ENCODE measurements around the gene SLC37A4.
A peak's percentile ranks its signal among the peaks of the same experiment; 100 is the strongest.
"Not testable (repeated sequence)": the region's sequence is repeated elsewhere in the genome, so short reads cannot be mapped to it uniquely, and the experiment has no call there.

The SLC37A4 gene

DNA sequence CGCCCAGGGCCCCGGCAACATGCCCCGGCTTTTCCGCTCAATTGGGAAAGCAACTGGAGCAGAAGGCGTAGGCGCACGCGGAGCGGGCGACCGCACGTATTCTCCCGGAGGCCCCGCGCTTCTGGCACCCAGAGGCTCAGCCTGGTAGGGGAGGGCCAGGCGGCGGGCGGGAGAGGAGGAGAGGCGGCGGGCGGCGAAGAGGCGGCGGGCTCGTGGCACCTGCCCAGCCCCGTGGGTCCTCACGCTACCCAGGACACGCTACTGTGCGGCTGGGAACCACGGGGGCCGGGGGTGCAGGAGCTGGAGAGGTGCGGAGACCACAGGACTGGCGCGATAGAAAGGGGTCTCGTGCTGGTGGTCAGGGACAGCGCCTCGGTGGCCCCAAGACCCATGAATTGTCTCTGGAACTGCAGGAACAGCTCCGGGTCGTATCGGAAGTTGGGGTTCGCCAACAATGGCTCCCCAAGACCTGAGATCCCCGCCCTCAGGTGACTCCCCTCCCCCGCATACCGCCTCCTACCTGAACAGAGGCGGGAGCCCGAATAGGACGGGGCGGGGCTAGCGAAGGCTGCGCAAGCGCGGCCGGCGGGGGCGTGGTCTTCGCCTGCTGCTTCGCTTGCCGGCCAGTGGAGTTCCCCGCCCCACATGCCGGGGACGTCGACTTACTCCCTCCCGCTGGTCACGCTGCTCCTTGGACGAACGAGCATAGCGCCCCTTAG, at the start of gene SLC37A4:
SLC37A4 (minus strand) TSS at position 549 of the 719 bp plus-strand sequence.
- Mint-ChIP-seq H3K9me3 (no peaks in the 10 kb centered on the region), H3K27me3 (no peaks in the 10 kb centered on the region), H3K4me1 (peaks cover 24% of the 10 kb centered on the region), H3K27ac (peak within 1 kb of the TSS; percentile 92), H3K36me3 (no peaks in the 10 kb centered on the region), H3K4me3 (peak within 1 kb of the TSS; percentile 86)

DNA sequence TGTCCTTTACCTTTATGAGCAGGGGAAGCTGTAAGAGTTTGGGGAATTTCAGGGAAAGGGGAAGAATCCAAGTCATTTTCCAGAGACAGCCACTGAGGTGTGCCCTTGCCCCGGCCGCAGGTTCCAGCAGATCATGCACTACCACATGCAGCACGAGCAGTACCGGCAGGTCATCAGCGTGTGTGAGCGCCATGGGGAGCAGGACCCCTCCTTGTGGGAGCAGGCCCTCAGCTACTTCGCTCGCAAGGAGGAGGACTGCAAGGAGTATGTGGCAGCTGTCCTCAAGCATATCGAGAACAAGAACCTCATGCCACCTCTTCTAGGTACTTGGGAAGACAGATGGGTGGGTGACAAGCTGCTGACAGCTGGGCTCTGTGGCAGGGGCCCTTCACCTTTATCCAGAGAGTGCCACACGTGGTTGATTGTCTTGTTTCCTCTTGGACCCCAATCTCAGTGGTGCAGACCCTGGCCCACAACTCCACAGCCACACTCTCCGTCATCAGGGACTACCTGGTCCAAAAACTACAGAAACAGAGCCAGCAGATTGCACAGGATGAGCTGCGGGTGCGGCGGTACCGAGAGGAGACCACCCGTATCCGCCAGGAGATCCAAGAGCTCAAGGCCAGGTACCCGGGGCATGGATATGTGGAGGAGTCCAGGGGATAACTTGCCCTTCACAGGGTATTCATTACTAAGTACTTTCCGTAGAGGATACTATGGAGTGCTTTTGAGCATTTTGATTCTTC, 48.2 kb upstream of the SLC37A4 start:
- H3K27me3 Mint-ChIP-seq: no peaks in the 10 kb centered on the region
- no peak overlapping the region for H3K27ac Mint-ChIP-seq
- no peaks in the 10 kb centered on the region for H3K9me3 Mint-ChIP-seq
- no peaks in the 10 kb centered on the region for H3K4me1 Mint-ChIP-seq
- H3K36me3 Mint-ChIP-seq: no peaks in the 10 kb centered on the region
- no peak overlapping the region for H3K4me3 Mint-ChIP-seq

DNA sequence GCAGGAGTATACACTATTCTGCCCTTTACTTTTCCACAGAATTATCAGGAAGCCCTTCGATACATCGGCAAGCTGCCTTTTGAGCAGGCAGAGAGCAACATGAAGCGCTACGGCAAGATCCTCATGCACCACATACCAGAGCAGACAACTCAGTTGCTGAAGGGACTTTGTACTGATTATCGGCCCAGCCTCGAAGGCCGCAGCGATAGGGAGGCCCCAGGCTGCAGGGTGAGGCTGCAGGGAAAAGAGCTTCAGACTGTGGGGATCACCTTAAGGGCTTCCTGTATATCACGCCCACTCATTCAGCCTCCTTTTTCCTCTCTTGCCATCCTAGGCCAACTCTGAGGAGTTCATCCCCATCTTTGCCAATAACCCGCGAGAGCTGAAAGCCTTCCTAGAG, 47.2 kb upstream of the SLC37A4 start:
- H3K9me3 Mint-ChIP-seq: no peaks in the 10 kb centered on the region
- no peak overlapping the region for H3K4me3 Mint-ChIP-seq
- H3K36me3 Mint-ChIP-seq: peaks cover 4% of the 10 kb centered on the region
- no peaks in the 10 kb centered on the region for H3K27me3 Mint-ChIP-seq
- peaks cover 2% of the 10 kb centered on the region for H3K4me1 Mint-ChIP-seq
- no peak overlapping the region for H3K27ac Mint-ChIP-seq

DNA sequence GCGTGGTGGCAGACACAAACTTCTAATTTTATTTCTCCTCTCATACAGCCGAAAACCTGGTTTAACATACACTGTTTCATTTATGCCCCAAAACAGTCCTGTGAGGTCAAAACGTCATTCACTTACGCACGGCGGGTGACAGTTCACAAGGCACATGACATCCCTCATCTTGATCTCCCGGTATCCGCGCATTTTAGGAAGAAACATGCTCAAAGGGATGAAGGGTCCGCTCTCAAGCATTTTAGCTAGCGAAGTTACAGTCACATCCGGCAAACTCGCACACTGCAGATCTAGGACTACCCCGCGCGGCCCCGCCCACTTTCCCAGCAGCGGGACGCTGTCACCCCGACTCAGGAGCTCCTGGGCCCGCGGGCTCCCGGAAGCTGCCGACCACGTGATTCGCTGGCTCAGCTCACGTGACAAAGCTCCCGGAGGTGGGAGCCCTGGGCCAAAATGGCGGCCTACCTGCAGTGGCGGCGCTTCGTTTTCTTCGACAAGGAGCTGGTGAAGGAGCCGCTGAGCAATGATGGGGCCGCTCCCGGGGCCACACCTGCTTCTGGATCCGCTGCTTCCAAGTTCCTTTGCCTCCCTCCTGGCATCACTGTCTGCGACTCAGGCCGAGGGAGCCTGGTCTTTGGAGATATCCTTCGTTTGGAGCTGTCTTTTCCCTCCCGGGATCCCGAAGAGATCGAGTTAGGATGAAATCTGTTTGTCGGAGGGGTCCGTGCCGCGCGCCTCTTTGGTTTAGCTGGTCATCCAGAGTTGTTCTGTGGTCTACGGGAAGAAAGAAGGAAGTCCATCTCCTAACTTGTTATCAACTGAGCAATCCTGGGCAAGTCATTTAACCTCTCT, 36.9 kb upstream of the SLC37A4 start, which contains the start of gene VPS11:
VPS11 (plus strand) TSS at position 448 of the 852 bp plus-strand sequence; CDS start at position 454, 6 bp downstream.
- H3K4me3 Mint-ChIP-seq: peak within 1 kb of the TSS; percentile 97
- H3K9me3 Mint-ChIP-seq: no peaks in the 10 kb centered on the region
- H3K27me3 Mint-ChIP-seq: no peaks in the 10 kb centered on the region
- peak within 1 kb of the TSS; percentile 97 for H3K27ac Mint-ChIP-seq
- H3K4me1 Mint-ChIP-seq: peaks cover 37% of the 10 kb centered on the region
- peaks cover 3% of the 10 kb centered on the region for H3K36me3 Mint-ChIP-seq

- H3K4me1 Mint-ChIP-seq: peaks cover 36% of the 10 kb centered on the region
- H3K27ac Mint-ChIP-seq: peak overlapping the region; percentile 9
- H3K9me3 Mint-ChIP-seq: no peaks in the 10 kb centered on the region
- peaks cover 2% of the 10 kb centered on the region for H3K36me3 Mint-ChIP-seq
- H3K4me3 Mint-ChIP-seq: peak overlapping the region; percentile 71
- no peaks in the 10 kb centered on the region for H3K27me3 Mint-ChIP-seq
Observed at GRCh38 chr11:119065369-119065768, 34.7 kb upstream of the SLC37A4 start.

DNA sequence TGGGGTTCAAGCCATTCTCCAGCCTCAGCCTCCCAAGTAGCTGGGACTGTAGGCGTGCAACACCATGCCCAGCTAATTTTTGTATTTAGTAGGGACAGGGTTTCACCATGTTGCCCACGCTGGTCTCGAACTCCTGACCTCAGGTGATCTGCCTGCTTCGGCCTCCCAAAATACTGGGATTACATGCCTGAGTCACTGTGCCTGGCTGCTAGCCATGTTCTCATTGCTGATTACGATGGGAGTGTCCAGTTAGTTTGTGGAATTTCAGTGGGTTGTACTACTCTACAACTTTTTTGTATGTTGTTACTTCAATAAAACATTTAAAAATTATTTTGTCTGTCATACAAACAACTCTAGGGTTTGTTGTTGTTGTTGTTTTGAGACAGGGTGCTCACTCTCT, 32.1 kb upstream of the SLC37A4 start:
- no peaks in the 10 kb centered on the region for H3K27me3 Mint-ChIP-seq
- no peak overlapping the region for H3K4me3 Mint-ChIP-seq
- no peak overlapping the region for H3K27ac Mint-ChIP-seq
- H3K36me3 Mint-ChIP-seq: no peaks in the 10 kb centered on the region
- H3K4me1 Mint-ChIP-seq: peaks cover 30% of the 10 kb centered on the region
- H3K9me3 Mint-ChIP-seq: no peaks in the 10 kb centered on the region

GRCh38 chr11:119061256-119061655, 30.6 kb upstream of the SLC37A4 start:
- H3K27me3 Mint-ChIP-seq: no peaks in the 10 kb centered on the region
- H3K4me1 Mint-ChIP-seq: peaks cover 25% of the 10 kb centered on the region
- H3K4me3 Mint-ChIP-seq: no peak overlapping the region
- H3K36me3 Mint-ChIP-seq: no peaks in the 10 kb centered on the region
- H3K27ac Mint-ChIP-seq: no peak overlapping the region
- H3K9me3 Mint-ChIP-seq: no peaks in the 10 kb centered on the region

GRCh38 chr11:119059128-119059527, 28.5 kb upstream of the SLC37A4 start:
- peaks cover 30% of the 10 kb centered on the region for H3K4me1 Mint-ChIP-seq
- H3K9me3 Mint-ChIP-seq, H3K27me3 Mint-ChIP-seq, H3K4me3 Mint-ChIP-seq, H3K27ac Mint-ChIP-seq: not testable (repeated sequence)
- peaks cover 11% of the 10 kb centered on the region for H3K36me3 Mint-ChIP-seq

DNA sequence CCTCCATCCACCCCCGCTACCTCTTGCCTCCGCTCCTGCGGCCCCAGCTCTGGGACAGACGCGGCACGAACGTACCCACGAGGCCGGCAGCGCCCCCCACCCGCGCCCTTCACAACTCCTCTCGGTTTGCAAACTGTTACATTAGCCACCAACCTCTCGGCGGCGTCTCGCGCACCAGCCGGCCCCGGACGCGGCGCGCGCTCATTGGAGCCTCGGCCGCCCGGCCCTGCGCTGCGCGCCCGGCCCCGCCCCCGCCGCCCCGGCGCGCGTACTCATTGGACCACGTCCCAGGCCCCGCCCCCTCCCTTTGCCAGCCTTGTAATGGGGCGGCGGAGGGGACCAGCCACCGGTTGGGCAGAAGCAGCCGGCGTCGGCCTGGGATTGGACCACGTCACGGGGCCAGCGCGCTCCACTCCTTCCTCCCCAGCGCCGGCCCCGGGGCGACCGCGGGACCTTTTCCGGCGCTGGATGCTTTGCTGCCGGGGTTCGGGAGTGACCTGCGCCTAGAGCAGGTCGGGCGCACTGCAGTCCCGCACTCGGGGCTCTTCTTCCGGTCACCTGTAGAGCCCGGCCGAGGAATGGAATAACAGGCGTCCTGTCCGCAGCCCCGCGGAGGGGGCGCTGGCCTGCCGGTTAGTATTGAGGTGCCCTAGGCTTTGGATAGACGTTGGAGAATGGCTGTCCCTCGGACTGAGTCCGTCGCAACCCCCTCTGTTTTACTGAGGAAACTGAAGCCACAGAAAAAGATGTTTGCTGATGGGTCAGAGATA, 26.5 kb upstream of the SLC37A4 start, which contains the start of gene HYOU1:
HYOU1 (minus strand) TSS at position 206 of the 770 bp plus-strand sequence. CDS start 1,045 bp downstream, outside the sequence.
- no peaks in the 10 kb centered on the region for H3K27me3 Mint-ChIP-seq
- peak within 1 kb of the TSS; percentile 97 for H3K27ac Mint-ChIP-seq
- H3K9me3 Mint-ChIP-seq: no peaks in the 10 kb centered on the region
- peak within 1 kb of the TSS; percentile 97 for H3K4me3 Mint-ChIP-seq
- peaks cover 44% of the 10 kb centered on the region for H3K4me1 Mint-ChIP-seq
- H3K36me3 Mint-ChIP-seq: peaks cover 27% of the 10 kb centered on the region

DNA sequence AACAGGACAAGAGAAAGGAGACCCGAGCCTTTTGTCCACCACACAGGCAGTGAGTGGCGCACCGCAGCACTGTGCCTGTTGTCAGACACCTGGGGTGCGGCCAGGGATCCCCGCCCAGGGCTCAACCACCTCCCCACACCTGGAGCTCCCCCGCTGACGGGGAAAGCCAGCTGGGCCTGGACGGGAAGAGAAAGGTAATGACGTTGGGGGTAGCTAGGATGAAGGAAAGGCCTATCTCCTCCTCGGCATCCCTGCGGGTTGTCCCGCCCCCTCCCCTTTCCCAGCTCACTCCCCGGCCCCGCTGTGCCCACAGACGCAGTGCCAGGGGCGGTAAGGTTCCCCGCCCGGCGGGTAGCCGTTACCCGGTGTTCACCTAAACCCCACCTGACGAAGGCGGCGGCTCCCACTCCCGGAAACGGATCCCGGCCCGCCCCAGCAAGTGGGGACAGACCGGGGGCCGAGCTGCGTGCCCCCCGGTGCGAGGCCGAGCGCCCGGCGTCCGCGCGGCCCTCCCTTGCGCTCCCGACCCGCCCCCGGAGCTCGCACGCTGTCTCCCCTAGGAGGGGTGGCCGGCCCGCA, 25.8 kb upstream of the SLC37A4 start:
- Mint-ChIP-seq H3K4me1 (peaks cover 48% of the 10 kb centered on the region), H3K4me3 (peak overlapping the region; percentile 97), H3K36me3 (peaks cover 28% of the 10 kb centered on the region), H3K9me3 (no peaks in the 10 kb centered on the region), H3K27ac (peak overlapping the region; percentile 97), H3K27me3 (no peaks in the 10 kb centered on the region)

GRCh38 chr11:119055901-119056300, 25.2 kb upstream of the SLC37A4 start:
- H3K9me3 Mint-ChIP-seq: no peaks in the 10 kb centered on the region
- peaks cover 52% of the 10 kb centered on the region for H3K4me1 Mint-ChIP-seq
- H3K27ac Mint-ChIP-seq: peak overlapping the region; percentile 90
- H3K36me3 Mint-ChIP-seq: peaks cover 28% of the 10 kb centered on the region
- H3K4me3 Mint-ChIP-seq: peak overlapping the region; percentile 97
- H3K27me3 Mint-ChIP-seq: no peaks in the 10 kb centered on the region

DNA sequence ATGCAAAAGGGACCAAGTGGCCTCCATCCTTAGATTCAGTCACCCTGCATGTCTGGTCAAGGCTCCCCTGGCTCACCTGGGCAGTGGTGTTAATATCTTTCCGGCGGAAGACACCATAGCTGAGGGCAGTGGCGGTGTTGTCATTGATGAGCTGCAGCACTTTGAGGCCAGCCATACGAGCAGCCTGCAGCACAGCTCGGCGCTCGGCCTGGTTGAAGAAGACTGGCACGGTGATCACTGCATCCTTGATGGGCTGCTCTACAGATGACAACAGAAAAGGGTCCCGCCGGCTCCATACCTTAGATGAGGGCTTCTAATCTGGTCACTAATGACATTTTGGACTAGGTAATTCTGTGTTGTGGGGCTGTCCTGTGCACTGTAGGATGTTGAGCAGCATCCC, 23.7 kb upstream of the SLC37A4 start:
- peaks cover 52% of the 10 kb centered on the region for H3K4me1 Mint-ChIP-seq

DNA sequence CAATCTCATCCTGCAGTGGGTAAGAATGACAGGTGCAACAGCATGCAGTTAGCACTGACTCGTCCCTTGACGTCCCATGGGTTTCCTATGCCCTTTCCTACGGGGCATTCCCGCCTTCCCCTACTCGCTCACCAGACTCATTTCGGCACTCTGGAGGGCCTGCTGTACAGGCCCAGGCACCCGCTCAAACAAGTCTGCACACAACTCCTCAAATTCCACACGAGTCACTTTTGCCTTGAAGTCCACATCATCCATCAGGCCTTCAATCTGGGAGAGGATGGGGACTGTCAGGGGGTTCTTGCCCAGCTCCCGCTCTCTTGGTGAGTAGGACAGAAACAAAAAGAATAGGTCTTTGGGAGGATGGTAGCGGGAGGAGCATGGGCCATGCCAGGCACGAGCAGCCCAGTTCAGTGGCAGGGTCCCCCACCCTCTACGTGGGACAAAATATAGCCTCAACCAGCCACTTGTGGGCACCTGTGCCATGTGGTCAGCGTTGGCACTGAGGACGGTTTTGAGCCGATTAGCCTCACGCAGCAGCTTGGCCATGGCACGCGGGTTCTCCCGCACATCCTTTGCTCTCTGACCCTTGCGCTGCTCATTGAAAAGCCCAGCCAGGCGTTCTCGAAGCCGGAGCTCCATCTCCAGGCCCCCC, 21.6 kb upstream of the SLC37A4 start:
- no peaks in the 10 kb centered on the region for H3K9me3 Mint-ChIP-seq
- no peak overlapping the region for H3K27ac Mint-ChIP-seq
- peaks cover 36% of the 10 kb centered on the region for H3K36me3 Mint-ChIP-seq
- no peak overlapping the region for H3K4me3 Mint-ChIP-seq
- no peaks in the 10 kb centered on the region for H3K27me3 Mint-ChIP-seq
- H3K4me1 Mint-ChIP-seq: peaks cover 41% of the 10 kb centered on the region

More for the DNA sequence above, 23.7 kb upstream of the SLC37A4 start:
- H3K4me3 Mint-ChIP-seq: peak overlapping the region; percentile 97
- no peaks in the 10 kb centered on the region for H3K9me3 Mint-ChIP-seq
- H3K27ac Mint-ChIP-seq: no peak overlapping the region
- peaks cover 31% of the 10 kb centered on the region for H3K36me3 Mint-ChIP-seq
- H3K27me3 Mint-ChIP-seq: no peaks in the 10 kb centered on the region

All from activated naive CD4-positive, alpha-beta T cell treated with anti-CD3 and anti-CD28 coated beads, Interleukin-2, amount 50 U/mL, for 24 hours (primary cell).